Caco-2 (cell line): ENCODE measurements around the gene KLHDC3. TPM values are rescaled to one million over a fixed set of nuclear protein-coding genes. Genes with fewer than 3 reads are reported as not detected.

Experiments
- BruUV-seq: library from RNA; stranded (reverse); fragments of 400-500 nt; replicated peaks from 2 replicates; lab custom pipeline; 2021; lab: Mats Ljungman, UMichigan
- CTCF ChIA-PET: fragments of 300-600 bp; sonication (Branson Sonifier 250); formaldehyde crosslinking; loops from one replicate; lab custom pipeline; 2022; ENCODE audit warnings: antibody characterized with exemption; lab: Charles Lee
- POLR2A ChIA-PET: fragments of 300-600 bp; sonication (Branson Sonifier 250); formaldehyde crosslinking; loops from one replicate; lab custom pipeline; 2022; ENCODE audit warnings: antibody characterized with exemption; lab: Charles Lee
- DNase-seq, 2 experiments: peaks; one replicate each; pipeline versions ENCODE4 v3.0.0 to v3.0.0-alpha.2; 2020 to 2022
- H3K27me3 ChIP-seq: replicated peaks from 2 replicates; pipeline ENCODE4 v1.6.0; 2011; ENCODE audit warnings: low read length; ENCODE audit not compliant: control insufficient read depth, insufficient read depth
- H3K36me3 ChIP-seq: 2 replicates; pipeline ENCODE4 v1.5.1; 2011; ENCODE audit warnings: low read length; ENCODE audit not compliant: control insufficient read depth, insufficient read depth
- H3K4me1 ChIP-seq: fragments of 250-450 bp; sonication (Bioruptor Pico); 2 replicates; pipeline ENCODE4 v1.5.1; 2020; ENCODE audit warnings: mild to moderate bottlenecking
- H3K4me3 ChIP-seq: 2 replicates; pipeline ENCODE4 v1.5.1; 2011; ENCODE audit warnings: low read depth, mild to moderate bottlenecking, control low read depth, low read length
- H3K9me3 ChIP-seq: fragments of 250-450 bp; sonication (Bioruptor Pico); 2 replicates; pipeline ENCODE4 v1.5.1; 2020; ENCODE audit warnings: mild to moderate bottlenecking, moderate library complexity
- H3K27ac Mint-ChIP-seq: one replicate; pipeline ENCODE4 v1.8.0; 2022; ENCODE audit warnings: mixed read lengths; ENCODE audit not compliant: unreplicated experiment
- H3K27me3 Mint-ChIP-seq: one replicate; pipeline ENCODE4 v1.8.0; 2022; ENCODE audit warnings: mixed read lengths; ENCODE audit not compliant: insufficient read depth, unreplicated experiment
- H3K36me3 Mint-ChIP-seq: one replicate; pipeline ENCODE4 v1.8.0; 2022; ENCODE audit warnings: mild to moderate bottlenecking, mixed read lengths; ENCODE audit not compliant: insufficient read depth, unreplicated experiment
- H3K4me1 Mint-ChIP-seq: one replicate; pipeline ENCODE4 v1.8.0; 2022; ENCODE audit warnings: low read depth, mixed read lengths; ENCODE audit not compliant: unreplicated experiment
- H3K4me3 Mint-ChIP-seq: one replicate; pipeline ENCODE4 v1.8.0; 2022; ENCODE audit warnings: mild to moderate bottlenecking, moderate library complexity, mixed read lengths; ENCODE audit not compliant: unreplicated experiment
- H3K9me3 Mint-ChIP-seq: one replicate; pipeline ENCODE4 v1.8.0; 2022; ENCODE audit warnings: mixed read lengths; ENCODE audit not compliant: unreplicated experiment
- intact Hi-C: fragments of 100-400 bp; cut with micrococcal nuclease; formaldehyde crosslinking; loops from one replicate; pipeline ENCODE4 v1.10.0; 2022; ENCODE audit not compliant: unreplicated experiment
- total RNA-seq: library from RNA; stranded (reverse); gene quantifications from 2 replicates; pipeline ENCODE4 v1.2.3, GENCODE V29; 2022
- TF ChIP-seq, protein P1 (sequence below), 2 experiments: fragments of 200-600 bp in 1 of 2; IDR thresholded peaks; 1 replicate in 1 of 2; 2 replicates in 1 of 2; pipeline versions ENCODE4 v1.5.1 to v1.8.0; 2011 to 2022; ENCODE audit warnings: antibody characterized with exemption in 1 of 2, control low read depth in 1 of 2, inconsistent platforms in 1 of 2, low read depth in 1 of 2, low read length in 1 of 2, mild to moderate bottlenecking in 1 of 2, moderate library complexity in 1 of 2; ENCODE audit not compliant: insufficient read depth in 1 of 2, severe bottlenecking in 1 of 2, unreplicated experiment in 1 of 2

The KLHDC3 gene
- total RNA-seq, 1 experiment from 2014 or later, result 66.8 TPM

DNA sequence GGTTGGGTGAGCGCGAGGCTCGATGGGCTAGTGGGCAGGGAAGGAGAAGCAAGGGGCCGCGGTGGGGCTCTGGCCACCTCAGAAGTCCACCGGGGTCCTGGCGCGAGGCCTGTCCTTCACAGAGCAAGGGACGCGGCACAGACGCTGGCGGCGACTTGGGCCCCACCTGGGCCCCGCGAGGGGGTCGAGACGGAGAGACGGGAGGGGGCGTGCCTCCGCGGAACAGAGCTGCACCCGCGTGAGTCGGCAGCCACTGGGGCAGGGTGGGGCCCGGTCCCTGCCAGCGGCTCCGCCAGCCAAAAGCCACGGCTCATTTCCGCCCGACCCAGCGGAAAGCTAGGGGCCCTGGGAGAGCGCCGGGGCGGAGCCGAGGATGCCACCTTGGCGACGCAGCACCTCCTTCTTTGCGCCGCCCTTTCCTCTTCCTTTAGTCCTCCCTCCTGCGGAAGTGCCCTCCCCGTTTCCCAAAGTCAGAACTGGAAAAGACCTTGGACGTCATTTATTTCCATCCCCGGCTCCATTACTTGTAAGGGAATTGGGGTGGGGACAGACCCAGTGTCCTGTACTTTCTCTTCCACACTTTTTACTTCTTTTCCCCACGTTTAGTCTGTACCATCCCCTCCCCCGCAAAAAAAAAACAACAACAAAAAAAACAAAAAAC is 39.6 kb downstream of the KLHDC3 start, which contains the start of gene CUL7:
CUL7 (minus strand) TSS at position 307 of the 661 bp plus-strand sequence. CDS start 1,063 bp downstream, outside the sequence.
- no TSS peak for BruUV-seq
- intact Hi-C loops, result loop anchor here (5.0 kb wide), 1 partner anchor 151 kb away; no protein-coding TSS in a partner anchor
- ChIA-PET POLR2A (interaction anchor here (0.6 to 1.1 kb wide), 9 partner anchors 22 to 163 kb away, joined by 3 to 12 read pairs (median 4); partner anchors contain the start of genes CNPY3, KLHDC3, MEA1 and PEX6), CTCF (interaction anchor here (0.7 to 1.0 kb wide), 3 partner anchors 41 to 114 kb away, joined by 3 to 5 read pairs (median 4); no protein-coding TSS in a partner anchor)
- H3K4me3 Mint-ChIP-seq, result peak within 1 kb of the TSS; percentile 100
- Histone ChIP-seq H3K36me3 (peaks cover 2% of the 10 kb centered on the region; the same call in 1 of the 2 replicates), H3K27me3 (no peaks in the 10 kb centered on the region), H3K4me3 (peak within 1 kb of the TSS; percentile 71), H3K9me3 (no peaks in the 10 kb centered on the region), H3K4me1 (peaks cover 25% of the 10 kb centered on the region)
- peaks cover 37% of the 10 kb centered on the region for H3K4me1 Mint-ChIP-seq
- H3K27me3 Mint-ChIP-seq, result no peaks in the 10 kb centered on the region
- peak; percentile 93 for DNase-seq
- H3K36me3 Mint-ChIP-seq, result peaks cover 81% of the 10 kb centered on the region
- TF ChIP-seq, protein P1, sequence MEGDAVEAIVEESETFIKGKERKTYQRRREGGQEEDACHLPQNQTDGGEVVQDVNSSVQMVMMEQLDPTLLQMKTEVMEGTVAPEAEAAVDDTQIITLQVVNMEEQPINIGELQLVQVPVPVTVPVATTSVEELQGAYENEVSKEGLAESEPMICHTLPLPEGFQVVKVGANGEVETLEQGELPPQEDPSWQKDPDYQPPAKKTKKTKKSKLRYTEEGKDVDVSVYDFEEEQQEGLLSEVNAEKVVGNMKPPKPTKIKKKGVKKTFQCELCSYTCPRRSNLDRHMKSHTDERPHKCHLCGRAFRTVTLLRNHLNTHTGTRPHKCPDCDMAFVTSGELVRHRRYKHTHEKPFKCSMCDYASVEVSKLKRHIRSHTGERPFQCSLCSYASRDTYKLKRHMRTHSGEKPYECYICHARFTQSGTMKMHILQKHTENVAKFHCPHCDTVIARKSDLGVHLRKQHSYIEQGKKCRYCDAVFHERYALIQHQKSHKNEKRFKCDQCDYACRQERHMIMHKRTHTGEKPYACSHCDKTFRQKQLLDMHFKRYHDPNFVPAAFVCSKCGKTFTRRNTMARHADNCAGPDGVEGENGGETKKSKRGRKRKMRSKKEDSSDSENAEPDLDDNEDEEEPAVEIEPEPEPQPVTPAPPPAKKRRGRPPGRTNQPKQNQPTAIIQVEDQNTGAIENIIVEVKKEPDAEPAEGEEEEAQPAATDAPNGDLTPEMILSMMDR (IDR thresholded peaks at IDR 0.05; ENCODE audit: insufficient read depth in 1 of 2, low read depth in 1 of 2, low read length in 1 of 2, severe bottlenecking in 1 of 2, unreplicated experiment in 1 of 2), result no peak
- peak within 1 kb of the TSS; percentile 97 for H3K27ac Mint-ChIP-seq
- H3K9me3 Mint-ChIP-seq, result no peaks in the 10 kb centered on the region

GRCh38 chr6:43054206-43054943 is 40.3 kb downstream of the KLHDC3 start:
- no peak for DNase-seq
- peak overlapping the region; percentile 100 for H3K4me3 Mint-ChIP-seq
- CTCF ChIA-PET, result interaction anchor here (0.7 to 1.0 kb wide), 3 partner anchors 42 to 114 kb away, joined by 3 to 5 read pairs (median 4); no protein-coding TSS in a partner anchor
- intact Hi-C loops, result loop anchor here (5.0 kb wide), 1 partner anchor 152 kb away; no protein-coding TSS in a partner anchor
- Histone ChIP-seq H3K4me3 (peak overlapping the region; percentile 71), H3K36me3 (no peaks in the 10 kb centered on the region; the same call in 1 of the 2 replicates), H3K9me3 (no peaks in the 10 kb centered on the region), H3K4me1 (peaks cover 26% of the 10 kb centered on the region), H3K27me3 (no peaks in the 10 kb centered on the region)
- no peaks in the 10 kb centered on the region for H3K27me3 Mint-ChIP-seq
- H3K9me3 Mint-ChIP-seq, result no peaks in the 10 kb centered on the region
- POLR2A ChIA-PET, result interaction anchor here (0.6 to 1.1 kb wide), 9 partner anchors 21 to 163 kb away, joined by 3 to 12 read pairs (median 4); partner anchors contain the start of genes CNPY3, KLHDC3, MEA1 and PEX6
- peaks cover 83% of the 10 kb centered on the region for H3K36me3 Mint-ChIP-seq
- peak overlapping the region; percentile 97 for H3K27ac Mint-ChIP-seq
- peaks cover 37% of the 10 kb centered on the region for H3K4me1 Mint-ChIP-seq
- TF ChIP-seq, protein P1 (IDR thresholded peaks at IDR 0.05; ENCODE audit: insufficient read depth in 1 of 2, low read depth in 1 of 2, low read length in 1 of 2, severe bottlenecking in 1 of 2, unreplicated experiment in 1 of 2), result no peak
- BruUV-seq, result TSS peak; percentile 97

- CTCF ChIA-PET, result no interaction called here
- DNase-seq, result no peak
- TF ChIP-seq, protein P1 (IDR thresholded peaks at IDR 0.05; ENCODE audit: insufficient read depth in 1 of 2, low read depth in 1 of 2, low read length in 1 of 2, severe bottlenecking in 1 of 2, unreplicated experiment in 1 of 2), result no peak
- Histone ChIP-seq H3K27me3 (no peaks in the 10 kb centered on the region), H3K4me3 (no peak overlapping the region), H3K9me3 (no peaks in the 10 kb centered on the region), H3K36me3 (no peaks in the 10 kb centered on the region), H3K4me1 (peaks cover 31% of the 10 kb centered on the region)
- Mint-ChIP-seq H3K4me3 (peak overlapping the region; percentile 7), H3K36me3 (peaks cover 69% of the 10 kb centered on the region), H3K27ac (peak overlapping the region; percentile 60), H3K4me1 (peaks cover 39% of the 10 kb centered on the region), H3K9me3 (no peaks in the 10 kb centered on the region), H3K27me3 (no peaks in the 10 kb centered on the region)
- no TSS peak for BruUV-seq
- intact Hi-C loops, result no loop called here
- POLR2A ChIA-PET, result interaction anchor here (0.5 to 0.7 kb wide), 2 partner anchors 127 to 1143 kb away, joined by 3 read pairs; partner anchors contain the start of gene CNPY3
Observed at GRCh38 chr6:43055966-43056365, 41.9 kb downstream of the KLHDC3 start.
